ENCODE results near the gene PRR3. TPM values are rescaled to one million over a fixed set of nuclear protein-coding genes. Genes with fewer than 3 reads are reported as not detected.

PRR3 gene
- total RNA-seq, 1 donor from 2014 or later, result 5.9 TPM

DNA sequence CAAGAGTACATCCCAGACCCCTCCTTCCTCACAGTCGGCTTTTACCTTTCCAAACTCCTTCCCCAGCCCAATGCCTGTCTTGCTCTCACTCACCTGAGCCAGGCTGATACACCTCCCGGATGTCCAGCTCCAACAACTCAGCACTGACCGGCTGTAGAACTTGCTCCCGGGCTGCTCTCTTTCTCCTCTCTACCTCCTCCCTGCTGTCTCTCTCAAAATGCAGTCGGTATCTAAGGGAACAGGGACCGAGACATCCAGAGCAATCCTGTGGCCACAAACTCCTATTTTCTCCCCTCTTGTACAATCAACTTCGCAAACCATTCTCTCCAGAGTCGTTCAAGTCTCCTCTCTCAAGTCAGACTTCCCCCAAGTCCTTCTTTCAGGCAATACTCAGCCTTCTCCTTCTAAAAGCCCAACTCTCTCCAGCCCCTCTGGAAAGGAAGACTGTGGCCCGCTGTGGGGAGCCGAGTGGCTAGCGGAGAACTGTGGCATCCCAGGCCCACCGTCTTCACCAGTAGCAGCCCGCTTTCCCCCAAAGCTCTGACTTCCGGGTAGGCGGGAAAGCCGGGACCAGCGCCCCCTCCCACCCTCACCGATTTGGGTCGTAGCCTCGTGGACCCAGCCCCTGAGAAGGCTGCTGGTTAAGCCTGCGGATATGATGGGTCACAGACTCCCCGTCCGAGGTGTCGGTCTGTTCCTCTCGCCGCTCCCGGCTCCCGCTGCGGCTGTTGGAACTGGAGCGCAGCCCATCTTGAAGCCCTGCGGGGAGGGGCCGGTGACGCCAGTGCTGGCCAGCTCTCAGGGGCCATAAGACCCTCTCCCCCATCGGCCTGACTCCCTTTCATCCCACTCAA, 1.9 kb upstream of the PRR3 start:
- intact Hi-C loops (cut with DNase I), result no loop called here
- peak in 1 of 2 donors; percentile 92 for DNase-seq (ENCODE audit: extremely low spot score in 2 of 2)

DNA sequence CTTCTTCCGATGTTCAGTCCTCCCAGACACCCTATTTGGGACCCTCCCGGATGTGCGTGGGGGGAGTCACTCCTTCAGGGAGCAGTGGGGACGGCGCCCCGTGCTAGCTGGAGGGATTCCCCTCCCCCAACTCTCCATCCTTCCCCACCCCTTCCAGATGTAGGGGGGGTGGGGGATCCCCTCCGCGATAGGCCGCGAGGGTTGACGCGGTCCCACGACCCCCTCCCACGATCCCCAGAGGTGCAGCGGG, 1.4 kb upstream of the PRR3 start:
- no peaks in the 10 kb centered on the region for H3K27me3 ChIP-seq
- peaks cover 0 to 29% of the 10 kb centered on the region in 2 donors for H3K36me3 ChIP-seq
- peak overlapping the region; percentile 97 for H3K27ac ChIP-seq
- TF ChIP-seq, protein P1, sequence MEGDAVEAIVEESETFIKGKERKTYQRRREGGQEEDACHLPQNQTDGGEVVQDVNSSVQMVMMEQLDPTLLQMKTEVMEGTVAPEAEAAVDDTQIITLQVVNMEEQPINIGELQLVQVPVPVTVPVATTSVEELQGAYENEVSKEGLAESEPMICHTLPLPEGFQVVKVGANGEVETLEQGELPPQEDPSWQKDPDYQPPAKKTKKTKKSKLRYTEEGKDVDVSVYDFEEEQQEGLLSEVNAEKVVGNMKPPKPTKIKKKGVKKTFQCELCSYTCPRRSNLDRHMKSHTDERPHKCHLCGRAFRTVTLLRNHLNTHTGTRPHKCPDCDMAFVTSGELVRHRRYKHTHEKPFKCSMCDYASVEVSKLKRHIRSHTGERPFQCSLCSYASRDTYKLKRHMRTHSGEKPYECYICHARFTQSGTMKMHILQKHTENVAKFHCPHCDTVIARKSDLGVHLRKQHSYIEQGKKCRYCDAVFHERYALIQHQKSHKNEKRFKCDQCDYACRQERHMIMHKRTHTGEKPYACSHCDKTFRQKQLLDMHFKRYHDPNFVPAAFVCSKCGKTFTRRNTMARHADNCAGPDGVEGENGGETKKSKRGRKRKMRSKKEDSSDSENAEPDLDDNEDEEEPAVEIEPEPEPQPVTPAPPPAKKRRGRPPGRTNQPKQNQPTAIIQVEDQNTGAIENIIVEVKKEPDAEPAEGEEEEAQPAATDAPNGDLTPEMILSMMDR (IDR thresholded peaks at IDR 0.05), result no peak
- no peak for TF ChIP-seq POLR2AphosphoS5 (IDR thresholded peaks at IDR 0.05; ENCODE audit: insufficient read depth in 1 of 2, low read depth in 1 of 2)
- H3K9me3 ChIP-seq, result no peaks in the 10 kb centered on the region
- DNase-seq (ENCODE audit: extremely low spot score in 2 of 2), result no peak
- intact Hi-C loops (cut with DNase I), result no loop called here
- H3K4me3 ChIP-seq, result peak overlapping the region; percentile 73 to 76
- H3K4me1 ChIP-seq, result peaks cover 33% of the 10 kb centered on the region

More for the DNA sequence above, 1.9 kb upstream of the PRR3 start:
- Histone ChIP-seq H3K9me3 (no peaks in the 10 kb centered on the region), H3K4me3 (peak overlapping the region; percentile 73 to 76), H3K27me3 (no peaks in the 10 kb centered on the region), H3K4me1 (peaks cover 33% of the 10 kb centered on the region), H3K36me3 (peaks cover 0 to 34% of the 10 kb centered on the region in 2 donors), H3K27ac (peak overlapping the region; percentile 97)
- TF ChIP-seq POLR2A (IDR thresholded peaks at IDR 0.05) (no peak), POLR2AphosphoS5 (IDR thresholded peaks at IDR 0.05; ENCODE audit: insufficient read depth in 1 of 2, low read depth in 1 of 2) (no peak)
- TF ChIP-seq, protein P1 (IDR thresholded peaks at IDR 0.05), result no peak

DNA sequence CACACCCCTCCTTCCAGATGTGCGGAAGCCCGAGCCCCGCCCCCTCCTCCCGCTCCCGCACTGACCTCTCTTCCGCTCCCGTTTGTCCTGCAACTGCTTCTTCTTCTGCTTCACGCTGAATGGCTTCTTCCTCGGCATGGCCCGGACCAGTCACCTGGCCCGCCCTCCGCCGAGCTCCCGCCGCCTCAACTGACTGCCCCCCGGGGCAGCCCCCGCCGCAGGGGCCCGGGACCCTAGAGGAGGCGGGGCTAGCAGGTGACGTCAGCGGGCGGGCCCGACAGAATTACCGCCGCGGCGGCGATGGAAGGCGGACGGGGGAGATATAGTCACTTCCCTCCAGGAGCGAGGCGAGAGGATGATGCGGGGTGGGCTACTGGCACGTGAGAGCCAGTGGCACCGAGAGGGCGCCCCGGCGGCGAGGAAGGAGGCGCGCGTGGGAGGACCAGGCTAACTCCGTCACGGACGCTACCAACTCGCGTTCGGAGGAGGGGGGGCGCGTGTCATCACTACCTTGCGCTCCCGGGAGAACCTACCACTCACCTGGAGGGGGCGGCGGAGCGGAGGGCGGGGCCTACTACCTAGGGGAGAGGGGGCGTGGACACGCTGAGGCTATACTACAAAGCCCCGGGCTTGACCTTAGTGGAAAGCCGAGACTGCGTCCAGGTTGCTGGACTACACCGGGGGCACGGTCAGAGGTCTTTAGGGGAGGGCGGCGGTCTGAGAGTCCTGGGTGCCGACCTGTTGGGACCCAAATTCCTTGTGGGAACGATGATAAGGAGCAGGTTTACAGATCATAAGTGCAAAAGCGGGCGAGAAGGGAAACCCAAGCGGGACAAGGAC, 809 bp upstream of the PRR3 start, which contains the start of gene GNL1:
GNL1 (minus strand) TSS at position 424 of the 840 bp plus-strand sequence; CDS start at position 138, 286 bp downstream.
- Histone ChIP-seq H3K4me1 (peaks cover 33% of the 10 kb centered on the region), H3K36me3 (peaks cover 0 to 25% of the 10 kb centered on the region in 2 donors), H3K27ac (peak within 1 kb of the TSS; percentile 97), H3K9me3 (no peaks in the 10 kb centered on the region), H3K4me3 (peak within 1 kb of the TSS; percentile 73 to 76), H3K27me3 (no peaks in the 10 kb centered on the region)
- peak in 1 of 2 donors; percentile 95 for DNase-seq (ENCODE audit: extremely low spot score in 2 of 2)
- intact Hi-C loops (cut with DNase I), result no loop called here
- TF ChIP-seq, protein P1 (IDR thresholded peaks at IDR 0.05), result peak in 1 of 3 experiments; percentile 10
- TF ChIP-seq POLR2AphosphoS5 (IDR thresholded peaks at IDR 0.05; ENCODE audit: insufficient read depth in 1 of 2, low read depth in 1 of 2), result peak in 1 of 2 donors; percentile 96
- TF ChIP-seq POLR2A (IDR thresholded peaks at IDR 0.05), result peak in 1 of 2 donors; percentile 62

DNA sequence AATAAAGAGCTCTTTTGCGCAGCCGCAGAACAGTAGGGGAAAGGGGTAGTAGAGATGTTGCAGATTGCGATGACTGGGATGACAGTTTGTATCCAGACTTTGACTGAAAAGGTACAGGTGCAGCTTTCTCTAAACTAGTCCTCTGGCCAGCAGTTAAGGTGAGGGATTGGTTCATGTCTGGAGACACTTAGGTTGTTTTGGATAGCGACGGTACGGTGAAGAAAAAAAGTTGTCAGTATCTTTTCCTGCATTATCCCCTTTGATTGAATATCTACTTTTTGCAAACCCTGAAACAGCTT, 537 bp downstream of the PRR3 start:
- no peak for DNase-seq (ENCODE audit: extremely low spot score in 2 of 2)
- H3K27me3 ChIP-seq, result no peaks in the 10 kb centered on the region
- H3K9me3 ChIP-seq, result no peaks in the 10 kb centered on the region
- intact Hi-C loops (cut with DNase I), result no loop called here
- TF ChIP-seq POLR2AphosphoS5 (IDR thresholded peaks at IDR 0.05; ENCODE audit: insufficient read depth in 1 of 2, low read depth in 1 of 2), result no peak
- TF ChIP-seq, protein P1 (IDR thresholded peaks at IDR 0.05), result no peak
- no peak for TF ChIP-seq POLR2A (IDR thresholded peaks at IDR 0.05)
- H3K4me3 ChIP-seq, result peak overlapping the region; percentile 73 to 76
- peaks cover 0 to 26% of the 10 kb centered on the region in 2 donors for H3K36me3 ChIP-seq
- H3K27ac ChIP-seq, result peak overlapping the region; percentile 97
- H3K4me1 ChIP-seq, result peaks cover 33% of the 10 kb centered on the region

Measured in vagina (tissue), 2 donors.